ENCODE results near the gene CMTR1.
A peak's percentile ranks its signal among the peaks of the same experiment; 100 is the strongest.

Gene CMTR1

GRCh38 chr6:37514321-37514771 lies 81.3 kb downstream of the CMTR1 start:
- no peak for DNase-seq

DNA sequence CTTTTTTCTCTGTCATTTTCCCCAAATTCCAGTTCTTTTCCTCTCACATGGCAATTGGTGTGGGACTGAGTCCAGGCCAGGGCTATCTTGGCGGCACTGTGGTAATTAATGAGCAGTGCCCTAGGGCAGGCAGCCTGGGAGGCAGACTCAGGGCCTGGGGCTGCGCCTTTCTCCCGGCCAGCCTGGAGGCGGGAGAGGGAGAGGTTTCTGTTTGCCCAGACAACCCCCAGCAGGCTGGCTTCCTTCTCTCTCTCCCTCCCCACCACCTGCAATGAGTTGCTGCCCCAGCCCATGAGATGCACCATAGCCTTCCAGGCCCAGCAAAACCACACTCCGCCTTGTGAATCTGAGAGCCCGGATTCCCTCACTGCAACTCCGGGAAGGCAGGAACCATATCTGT lies 81.8 kb downstream of the CMTR1 start:
- no peak for DNase-seq

DNA sequence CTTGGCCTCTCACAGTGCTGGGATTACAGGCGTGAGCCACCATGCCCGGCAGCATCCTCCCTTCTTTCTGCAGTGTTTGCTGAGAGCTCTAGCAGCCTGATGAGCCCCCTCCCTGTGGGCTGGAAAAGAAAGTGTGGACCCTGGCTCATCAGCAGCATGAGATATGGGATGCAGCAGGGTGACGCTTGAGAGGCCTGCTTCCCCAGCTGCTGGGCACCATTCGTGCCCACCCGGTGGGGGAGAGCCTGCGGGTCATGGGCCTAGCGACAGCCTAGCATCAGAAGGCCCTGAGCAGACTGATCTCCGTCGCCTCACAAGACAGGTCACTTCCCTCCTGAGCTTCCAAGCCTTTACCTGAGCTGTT lies 82.7 kb downstream of the CMTR1 start:
- no peak for DNase-seq

DNA sequence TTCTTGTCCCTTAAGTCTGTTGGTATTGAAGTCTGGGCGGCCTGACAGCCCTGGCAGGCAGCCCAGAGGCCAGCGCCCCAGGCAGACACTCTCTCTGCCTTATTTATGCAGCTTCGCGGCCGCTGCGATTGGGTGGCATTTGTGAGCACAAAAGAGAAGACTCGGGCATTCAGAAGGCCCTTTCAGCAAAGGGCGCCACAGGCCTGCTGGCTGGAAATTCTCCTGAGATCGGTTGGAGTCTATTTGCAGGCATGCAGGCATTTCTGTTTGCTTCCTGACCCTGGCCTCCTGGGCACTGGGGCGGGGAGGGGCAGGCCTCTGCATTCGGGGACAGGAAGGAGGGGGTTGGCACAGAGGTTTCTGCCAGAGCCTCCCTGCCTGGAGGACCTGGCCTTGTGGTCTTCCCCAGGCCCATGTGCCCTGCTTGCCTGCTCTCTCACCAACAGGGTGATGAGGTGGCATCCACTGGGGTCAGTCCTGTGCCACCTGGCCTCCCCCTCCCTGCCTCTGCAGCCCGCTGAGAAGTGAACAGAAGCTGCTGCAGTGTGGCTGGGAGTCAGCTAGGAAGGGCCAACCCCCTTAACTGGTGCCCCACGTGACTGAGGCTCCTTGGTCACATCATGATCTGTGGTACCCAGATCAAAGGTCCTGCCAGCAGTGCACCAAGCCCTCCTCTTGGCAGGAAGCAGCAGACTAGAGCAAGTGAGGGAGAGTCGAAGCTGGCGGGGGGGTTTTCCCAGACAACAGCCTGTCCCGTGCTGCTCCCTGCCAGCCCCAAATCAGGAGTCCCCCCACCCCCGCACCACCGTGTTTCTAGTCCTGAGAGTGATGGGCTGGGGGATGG lies 83.3 kb downstream of the CMTR1 start:
- DNase-seq: peak; percentile 23 to 72 (median 44)

GRCh38 chr6:37516920-37517405 lies 83.9 kb downstream of the CMTR1 start:
- DNase-seq: no peak

DNA sequence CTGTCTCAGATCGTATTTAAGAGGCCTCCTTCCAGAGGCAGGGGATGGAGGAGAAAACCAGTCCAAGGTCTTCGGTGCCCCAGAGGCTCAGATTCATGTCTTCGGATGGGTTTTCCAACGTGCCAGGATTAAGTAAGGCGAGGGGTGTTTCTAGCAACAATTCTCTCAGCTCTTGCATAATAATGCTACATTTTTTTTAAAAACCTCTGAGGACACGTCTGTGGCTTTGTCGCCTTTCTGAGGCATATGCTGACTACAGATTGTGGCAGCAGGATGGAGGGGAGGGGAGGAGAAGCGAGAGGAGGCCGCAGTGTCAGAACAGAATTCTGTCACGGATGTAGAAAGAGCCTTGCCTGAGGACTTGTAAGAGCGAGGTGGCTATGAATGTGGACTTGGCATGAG lies 84.4 kb downstream of the CMTR1 start:
- peak; percentile 49 to 69 (median 58) for DNase-seq

DNA sequence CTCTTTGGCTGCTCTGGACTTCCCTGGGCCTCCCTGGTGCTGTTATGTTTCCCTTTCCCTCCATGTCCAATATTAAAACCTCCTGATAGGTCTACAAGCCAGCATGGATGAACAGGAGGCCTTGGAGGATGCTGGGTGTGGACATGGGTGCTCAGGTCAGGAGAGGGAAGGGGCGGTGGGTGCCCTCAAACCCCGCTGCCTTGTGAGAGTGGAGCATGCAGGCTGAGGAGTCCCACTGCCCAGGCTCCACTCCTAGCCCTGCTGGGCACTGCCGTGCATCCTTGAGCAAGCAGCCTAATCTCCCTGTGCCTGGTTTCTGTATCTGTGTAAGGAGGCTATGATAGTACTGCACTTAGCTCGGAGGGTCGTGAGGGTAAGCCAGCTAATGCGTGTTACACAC lies 85.1 kb downstream of the CMTR1 start:
- DNase-seq: no peak

DNA sequence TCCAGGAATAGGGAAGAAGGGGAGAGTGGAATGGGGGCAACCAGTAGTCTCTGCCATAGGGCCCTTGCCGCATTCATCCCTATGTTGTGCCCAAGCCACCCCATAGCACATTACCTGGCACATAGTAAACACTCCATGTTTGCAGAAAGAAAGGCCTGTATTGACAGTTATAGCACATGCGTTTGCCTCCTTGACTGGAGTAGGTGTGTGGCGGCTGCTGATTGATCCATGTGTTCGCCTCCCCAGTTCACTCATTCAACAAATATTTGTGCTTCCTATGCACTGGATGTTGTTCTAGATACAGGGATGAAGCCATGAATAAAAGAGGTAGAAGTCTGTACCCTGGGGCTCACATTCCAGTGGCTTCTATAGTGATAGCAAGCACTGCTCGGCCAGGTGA lies 86.4 kb downstream of the CMTR1 start:
- no peak for DNase-seq

DNA sequence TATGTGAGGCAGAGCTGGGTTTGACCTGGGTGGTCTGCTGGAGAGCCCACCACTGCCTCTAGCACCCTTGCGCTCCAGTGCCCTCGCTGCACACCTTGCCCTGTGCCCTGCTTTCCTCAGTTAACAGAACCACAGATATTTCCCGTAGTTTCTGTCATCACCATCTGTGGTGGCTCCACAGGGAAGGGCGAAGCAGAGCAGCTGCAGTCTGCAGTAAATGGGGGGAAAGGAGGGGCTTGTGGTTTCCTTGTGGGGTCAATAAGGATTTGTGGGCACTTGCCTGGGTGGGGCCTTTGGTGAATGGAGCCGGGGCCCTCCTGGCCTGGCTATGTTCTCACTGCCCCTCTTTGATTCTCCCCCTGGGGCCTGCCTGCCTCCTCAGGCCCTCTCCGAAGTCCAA lies 87.9 kb downstream of the CMTR1 start:
- no peak for DNase-seq

GRCh38 chr6:37521674-37522073 lies 88.7 kb downstream of the CMTR1 start:
- DNase-seq: no peak

DNA sequence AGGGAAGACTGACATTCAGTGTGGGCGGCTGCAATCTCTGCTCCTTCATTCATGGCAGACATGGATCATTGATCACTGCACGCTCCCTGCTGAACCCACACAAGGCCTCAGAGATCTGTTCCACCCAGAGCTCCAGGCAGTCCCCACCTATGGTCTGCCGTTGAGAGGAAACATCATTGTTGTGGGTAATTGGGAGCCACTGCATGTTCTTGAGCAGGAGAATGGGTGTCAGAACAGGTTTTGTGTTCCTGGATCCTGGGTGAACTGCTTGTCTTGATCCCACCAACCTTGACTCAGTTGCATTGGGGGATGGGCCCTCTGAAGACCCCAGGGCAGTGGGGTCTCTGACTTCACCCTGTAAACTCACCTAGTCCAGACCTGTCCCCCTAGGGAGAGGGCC lies 89.8 kb downstream of the CMTR1 start:
- no peak for DNase-seq

DNA sequence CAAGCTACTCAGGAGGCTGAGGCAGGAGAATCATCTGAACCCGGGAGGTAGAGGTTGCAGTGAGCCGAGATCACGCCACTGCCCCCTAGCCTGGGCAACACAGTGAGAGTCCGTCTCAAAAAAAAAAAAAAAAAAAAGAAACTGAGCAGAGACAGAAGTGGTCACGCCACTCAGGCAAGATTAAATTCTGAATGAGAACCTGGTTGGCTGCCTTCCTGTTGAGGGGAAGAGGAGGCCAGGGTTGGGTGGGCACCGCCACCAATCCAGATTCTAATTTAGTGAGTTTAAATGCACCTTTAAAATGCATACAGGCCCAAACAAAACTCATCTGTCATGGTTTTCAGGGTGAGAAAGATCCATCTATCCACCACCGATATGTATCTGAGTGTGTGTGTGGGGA lies 90.4 kb downstream of the CMTR1 start:
- DNase-seq: no peak

- DNase-seq: no peak
Measured at GRCh38 chr6:37524025-37524969, 91.3 kb downstream of the CMTR1 start.

DNA sequence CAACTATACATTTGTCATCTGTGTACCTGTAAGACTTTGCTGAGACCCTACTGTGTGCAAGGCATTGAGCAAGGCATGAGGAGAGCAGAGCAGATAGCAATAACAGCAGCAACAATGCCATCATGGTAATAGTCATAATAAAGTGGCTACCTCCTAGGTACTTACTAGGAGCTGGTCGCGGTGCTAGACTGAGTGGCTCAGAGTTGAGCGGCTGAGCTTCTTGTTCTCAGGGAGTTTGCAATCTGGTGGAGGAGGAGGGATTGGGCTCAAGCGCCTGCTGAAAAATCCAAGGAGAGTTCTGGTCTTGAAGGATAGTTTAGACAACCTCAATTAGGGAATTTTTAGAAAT lies 91.9 kb downstream of the CMTR1 start:
- no peak for DNase-seq

DNA sequence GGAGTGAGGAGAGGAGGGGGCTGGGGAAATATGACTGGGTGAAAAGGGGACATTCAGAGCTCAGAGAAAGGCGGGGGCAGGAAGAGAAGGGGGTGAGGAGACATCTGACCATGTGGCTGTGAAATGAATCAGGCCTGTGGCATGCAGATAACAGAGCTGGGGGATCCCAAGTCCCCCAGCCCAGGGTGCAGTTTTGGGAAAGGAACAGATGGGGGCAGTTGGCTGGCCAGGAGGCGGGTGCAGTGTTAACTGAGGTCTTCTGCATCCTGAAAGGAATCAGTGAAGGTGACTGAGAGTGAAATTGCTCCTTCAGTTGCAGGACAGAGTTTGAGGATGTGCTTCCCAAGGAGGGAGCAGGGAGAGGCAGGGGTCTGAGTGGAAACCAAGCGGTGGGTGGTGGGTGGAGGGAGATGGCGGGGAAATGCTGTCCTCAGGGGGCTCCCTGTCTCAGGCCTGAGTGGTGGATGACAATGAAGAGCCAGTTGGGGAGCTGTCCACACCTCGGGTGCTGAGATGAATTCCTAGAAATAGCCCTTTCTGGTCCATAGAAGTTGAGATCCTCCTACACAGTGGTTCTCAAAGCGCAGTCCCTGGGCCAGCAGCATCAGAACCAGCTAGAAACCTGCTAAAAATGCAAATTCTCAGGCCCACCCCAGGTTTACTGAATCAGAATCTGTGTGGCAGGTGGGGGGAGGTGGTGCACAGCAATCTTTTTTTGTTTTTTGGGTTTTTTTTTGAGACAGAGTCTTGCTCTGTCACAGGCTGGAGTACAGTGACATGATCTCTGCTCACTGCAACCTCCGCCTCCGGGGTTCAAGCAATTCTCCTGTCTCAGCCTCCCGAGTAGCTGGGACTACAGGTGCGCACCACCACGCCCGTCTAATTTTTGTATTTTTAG lies 92.7 kb downstream of the CMTR1 start:
- DNase-seq: no peak

- DNase-seq: no peak
Measured at GRCh38 chr6:37528541-37528940, 95.5 kb downstream of the CMTR1 start.

DNA sequence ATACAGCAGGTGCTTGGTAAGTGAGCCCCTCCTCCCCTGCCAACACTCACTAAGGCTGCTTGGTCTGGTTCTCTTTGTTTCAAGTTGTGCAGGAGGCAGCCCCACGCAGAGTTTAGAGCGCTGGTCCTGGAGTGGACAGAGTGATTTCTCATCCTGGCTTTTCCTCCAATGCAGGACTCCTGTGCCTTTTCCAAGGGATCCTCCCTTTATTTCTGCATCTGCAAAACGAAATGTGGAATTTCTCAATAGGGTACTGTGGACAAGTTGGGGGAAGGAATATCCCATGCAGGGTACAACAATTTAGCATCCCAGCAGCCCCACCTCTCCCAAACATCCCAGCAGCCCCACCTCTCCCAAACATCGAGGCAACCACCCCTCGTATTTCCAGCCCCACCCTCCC lies 97.3 kb downstream of the CMTR1 start:
- DNase-seq: no peak

DNA sequence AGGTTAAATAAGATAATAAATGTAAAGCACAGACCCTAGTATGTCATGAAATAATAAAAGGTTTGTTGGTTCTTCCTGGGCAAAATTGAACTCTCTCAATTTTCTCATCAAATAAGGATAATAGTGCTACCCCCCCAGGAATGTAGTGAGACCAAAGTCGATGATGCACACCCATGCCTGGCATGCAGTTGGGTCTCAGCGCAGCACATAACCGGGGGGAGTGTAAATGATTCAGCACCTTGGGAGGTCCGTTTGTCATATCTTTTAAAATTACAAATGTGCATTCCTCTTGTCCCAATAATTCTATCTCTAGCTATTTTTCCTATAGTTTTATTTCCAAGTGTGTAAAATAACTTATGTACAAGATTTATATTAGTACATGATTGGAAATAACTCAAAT lies 98.0 kb downstream of the CMTR1 start:
- DNase-seq: no peak

Data from suppressor macrophage treated with lipopolysaccharide for 1 hour (primary cell).